HepG2 (cell line): ENCODE results near the gene ORC6. TPM values are rescaled to one million over a fixed set of nuclear protein-coding genes. Genes with fewer than 3 reads are reported as not detected.
A peak's percentile ranks its signal among the peaks of the same experiment; 100 is the strongest.

Source experiments
- AGO2 ChIP-seq: fragments of 200-400 bp; formaldehyde crosslinking; optimal IDR thresholded peaks from 2 replicates; pipeline ENCODE3; 2017; ENCODE audit warnings: mild to moderate bottlenecking, low read depth, low read length, moderate library complexity
- NRL ChIP-seq: sonication (generic); formaldehyde crosslinking; IDR thresholded peaks from 2 replicates; pipeline ENCODE4 v1.5.0; 2020; ENCODE audit warnings: missing genetic modification reagents, mild to moderate bottlenecking, moderate library complexity, borderline replicate concordance
- REPIN1 ChIP-seq: sonication (generic); formaldehyde crosslinking; IDR thresholded peaks from 2 replicates; pipeline ENCODE4 v1.8.0; 2022; ENCODE audit warnings: missing genetic modification reagents, low read depth, mild to moderate bottlenecking, borderline replicate concordance
- SAFB2 ChIP-seq: sonication (generic); formaldehyde crosslinking; IDR thresholded peaks from 2 replicates; pipeline ENCODE4 v1.5.1; 2020; ENCODE audit warnings: missing genetic modification reagents, low read depth, mild to moderate bottlenecking, borderline replicate concordance
- SIN3B ChIP-seq: fragments of 150-350 bp; IDR thresholded peaks from 2 replicates; pipeline ENCODE4 v1.6.1; 2014; ENCODE audit warnings: low read length
- ZBTB3 ChIP-seq: sonication (generic); formaldehyde crosslinking; IDR thresholded peaks from 2 replicates; pipeline ENCODE4 v1.4.0; 2020; ENCODE audit warnings: low read depth, mild to moderate bottlenecking, moderate library complexity, missing genetic modification reagents, borderline replicate concordance
- ZNF142 ChIP-seq: sonication (generic); formaldehyde crosslinking; IDR thresholded peaks from 2 replicates; pipeline ENCODE4 v1.4.0; 2020; ENCODE audit warnings: missing genetic modification reagents
- ZNF230 ChIP-seq: sonication (generic); formaldehyde crosslinking; IDR thresholded peaks from 2 replicates; pipeline ENCODE4 v1.4.0; 2020; ENCODE audit warnings: mild to moderate bottlenecking, missing genetic modification reagents
- ZNF557 ChIP-seq: sonication (generic); formaldehyde crosslinking; IDR thresholded peaks from 2 replicates; pipeline ENCODE4 v1.4.0; 2020; ENCODE audit warnings: missing genetic modification reagents
- ZNF660 ChIP-seq: sonication (generic); formaldehyde crosslinking; IDR thresholded peaks from 2 replicates; pipeline ENCODE4 v1.5.1; 2020; ENCODE audit warnings: mild to moderate bottlenecking, low read depth, missing genetic modification reagents, borderline replicate concordance
- ZNF703 ChIP-seq: sonication (generic); formaldehyde crosslinking; IDR thresholded peaks from 2 replicates; pipeline ENCODE4 v1.5.1; 2020; ENCODE audit warnings: missing genetic modification reagents, mild to moderate bottlenecking, moderate library complexity, borderline replicate concordance
- ZNF713 ChIP-seq: sonication (generic); formaldehyde crosslinking; IDR thresholded peaks from 2 replicates; pipeline ENCODE4 v1.4.0; 2020; ENCODE audit warnings: mild to moderate bottlenecking, missing genetic modification reagents
- ZNF782 ChIP-seq: sonication (generic); formaldehyde crosslinking; IDR thresholded peaks from 2 replicates; pipeline ENCODE4 v1.4.0; 2020; ENCODE audit warnings: missing genetic modification reagents, mild to moderate bottlenecking, borderline replicate concordance
- polyA plus RNA-seq, 8 experiments: library from polyadenylated mRNA; depleted of rRNA in 3 of 8; stranded (reverse) in 7 of 8; unstranded in 1 of 8; fragments of >200 nt; fragmentation: Illumina TruSeq in 4 of 8; extraction: Trizol in 4 of 8; gene quantifications; 2 replicates each; pipeline versions ENCODE4 v1.2.1 to v1.2.3, GENCODE V29; 2011 to 2016; ENCODE audit warnings: low read depth in 4 of 8, missing spikeins in 1 of 8, mixed read lengths in 1 of 8; ENCODE audit not compliant: insufficient read depth in 1 of 8
- total RNA-seq, 5 experiments: library from RNA; depleted of rRNA; stranded (reverse); fragments of >200 nt; fragmentation: Illumina TruSeq; extraction: Trizol; gene quantifications; 2 replicates each; pipeline ENCODE4 v1.2.3, GENCODE V29; 2016; ENCODE audit warnings: low read depth in 1 of 5
- TF ChIP-seq, protein P1 (sequence below): sonication (generic); formaldehyde crosslinking; IDR thresholded peaks from 2 replicates; pipeline ENCODE4 v1.8.0; 2022; ENCODE audit warnings: mild to moderate bottlenecking, missing genetic modification reagents, moderate library complexity
- TF ChIP-seq, protein P2 (sequence below): sonication (generic); formaldehyde crosslinking; IDR thresholded peaks from 2 replicates; pipeline ENCODE4 v1.8.0; 2023; ENCODE audit warnings: mild to moderate bottlenecking, missing genetic modification reagents
- TF ChIP-seq, protein P3 (sequence below): sonication (generic); formaldehyde crosslinking; IDR thresholded peaks from 2 replicates; pipeline ENCODE4 v1.4.0; 2020; ENCODE audit warnings: mild to moderate bottlenecking, missing genetic modification reagents
- TF ChIP-seq, protein P4 (sequence below): IDR thresholded peaks from 2 replicates; pipeline ENCODE4 v1.6.1; 2012; ENCODE audit warnings: low read depth, low read length, improper control_type of control experiment

ORC6 gene
- total and polyA plus RNA-seq, 2 of the 13 experiments (the other 11 are each of a cell fraction or from before 2014, with no cell fraction given), result 34.2 to 69.8 TPM

- peak; percentile 44; the same call in 1 of the 2 replicates for TF ChIP-seq ZNF230 (CRISPR knock-in tag)
- 0 out of 2 replicates have a peak, but pooled peaks have one; percentile 65 for TF ChIP-seq ZNF703 (CRISPR knock-in tag)
- TF ChIP-seq, protein P1, sequence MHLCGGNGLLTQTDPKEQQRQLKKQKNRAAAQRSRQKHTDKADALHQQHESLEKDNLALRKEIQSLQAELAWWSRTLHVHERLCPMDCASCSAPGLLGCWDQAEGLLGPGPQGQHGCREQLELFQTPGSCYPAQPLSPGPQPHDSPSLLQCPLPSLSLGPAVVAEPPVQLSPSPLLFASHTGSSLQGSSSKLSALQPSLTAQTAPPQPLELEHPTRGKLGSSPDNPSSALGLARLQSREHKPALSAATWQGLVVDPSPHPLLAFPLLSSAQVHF (CRISPR knock-in tag), result no peak; the same call in 1 of the 2 replicates
- TF ChIP-seq ZNF713, result peak; percentile 93; the same call in 1 of the 2 replicates
- TF ChIP-seq NRL (CRISPR knock-in tag), result 0 out of 2 replicates have a peak, but pooled peaks have one; percentile 50
- TF ChIP-seq, protein P2, sequence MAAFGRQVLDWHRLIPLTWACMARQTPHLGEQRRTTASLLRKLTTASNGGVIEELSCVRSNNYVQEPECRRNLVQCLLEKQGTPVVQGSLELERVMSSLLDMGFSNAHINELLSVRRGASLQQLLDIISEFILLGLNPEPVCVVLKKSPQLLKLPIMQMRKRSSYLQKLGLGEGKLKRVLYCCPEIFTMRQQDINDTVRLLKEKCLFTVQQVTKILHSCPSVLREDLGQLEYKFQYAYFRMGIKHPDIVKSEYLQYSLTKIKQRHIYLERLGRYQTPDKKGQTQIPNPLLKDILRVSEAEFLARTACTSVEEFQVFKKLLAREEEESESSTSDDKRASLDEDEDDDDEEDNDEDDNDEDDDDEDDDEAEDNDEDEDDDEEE (CRISPR knock-in tag), result peak; percentile 96; the same call in 1 of the 2 replicates
- 0 out of 2 replicates have a peak, but pooled peaks have one; percentile 43 for TF ChIP-seq ZNF557 (CRISPR knock-in tag)
- peak; percentile 86 for TF ChIP-seq ZNF142 (CRISPR knock-in tag)
- no peak for TF ChIP-seq SIN3B
- peak; percentile 77; the same call in 1 of the 2 replicates for TF ChIP-seq ZNF782
- TF ChIP-seq ZBTB3, result no peak; the same call in 1 of the 2 replicates
- no peak; the same call in 1 of the 2 replicates for TF ChIP-seq SAFB2
- TF ChIP-seq, protein P3, sequence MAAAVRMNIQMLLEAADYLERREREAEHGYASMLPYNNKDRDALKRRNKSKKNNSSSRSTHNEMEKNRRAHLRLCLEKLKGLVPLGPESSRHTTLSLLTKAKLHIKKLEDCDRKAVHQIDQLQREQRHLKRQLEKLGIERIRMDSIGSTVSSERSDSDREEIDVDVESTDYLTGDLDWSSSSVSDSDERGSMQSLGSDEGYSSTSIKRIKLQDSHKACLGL (CRISPR knock-in tag), result peak; percentile 68; the same call in 1 of the 2 replicates
- peak; percentile 88 for TF ChIP-seq AGO2
- TF ChIP-seq ZNF660 (CRISPR knock-in tag), result 0 out of 2 replicates have a peak, but pooled peaks have one; percentile 45
- TF ChIP-seq REPIN1 (CRISPR knock-in tag), result no peak; the same call in 1 of the 2 replicates
- TF ChIP-seq, protein P4, sequence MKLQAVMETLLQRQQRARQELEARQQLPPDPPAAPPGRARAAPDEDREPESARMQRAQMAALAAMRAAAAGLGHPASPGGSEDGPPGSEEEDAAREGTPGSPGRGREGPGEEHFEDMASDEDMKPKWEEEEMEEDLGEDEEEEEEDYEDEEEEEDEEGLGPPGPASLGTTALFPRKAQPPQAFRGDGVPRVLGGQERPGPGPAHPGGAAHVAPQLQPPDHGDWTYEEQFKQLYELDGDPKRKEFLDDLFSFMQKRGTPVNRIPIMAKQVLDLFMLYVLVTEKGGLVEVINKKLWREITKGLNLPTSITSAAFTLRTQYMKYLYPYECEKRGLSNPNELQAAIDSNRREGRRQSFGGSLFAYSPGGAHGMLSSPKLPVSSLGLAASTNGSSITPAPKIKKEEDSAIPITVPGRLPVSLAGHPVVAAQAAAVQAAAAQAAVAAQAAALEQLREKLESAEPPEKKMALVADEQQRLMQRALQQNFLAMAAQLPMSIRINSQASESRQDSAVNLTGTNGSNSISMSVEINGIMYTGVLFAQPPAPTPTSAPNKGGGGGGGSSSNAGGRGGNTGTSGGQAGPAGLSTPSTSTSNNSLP, result no peak
Measured at GRCh38 chr16:46688654-46689364, 650 bp upstream of the ORC6 start, which contains the start of gene VPS35 (continued).
